Esophagus muscularis mucosa (tissue), 4 donors: ENCODE measurements around the gene NPB. TPM values are rescaled to one million over a fixed set of nuclear protein-coding genes. Genes with fewer than 3 reads are reported as not detected.

Source experiments
- DNase-seq: peaks from one replicate; pipeline ENCODE4 v3.0.0-alpha.2; 2017; ENCODE audit errors: extremely low spot score
- H3K27ac ChIP-seq, 4 donors: fragments of 200-600 bp; sonication (generic); replicated peaks in 1 of 4; 1 replicate in 3 of 4; 2 replicates in 1 of 4; pipeline ENCODE4 v1.5.1; 2016 to 2019; ENCODE audit warnings: mild to moderate bottlenecking in 1 of 4
- H3K27me3 ChIP-seq, 4 donors: fragments of 200-600 bp; sonication (generic); one replicate each; pipeline versions ENCODE4 v1.5.1 to v1.6.0; 2016 to 2019
- H3K36me3 ChIP-seq, 4 donors: fragments of 200-600 bp; sonication (generic); one replicate each; pipeline ENCODE4 v1.5.1; 2016 to 2019
- H3K4me1 ChIP-seq, 4 donors: fragments of 200-600 bp; sonication (generic); one replicate each; pipeline ENCODE4 v1.5.1; 2016 to 2019
- H3K4me3 ChIP-seq, 4 donors: fragments of 200-600 bp; sonication (generic); 1 replicate in 2 of 4; 2 replicates in 2 of 4; pipeline ENCODE4 v1.5.1; 2016 to 2019; ENCODE audit warnings: mild to moderate bottlenecking in 4 of 4, moderate library complexity in 1 of 4
- H3K9me3 ChIP-seq, 4 donors: fragments of 200-600 bp; sonication (generic); 1 replicate in 3 of 4; 2 replicates in 1 of 4; pipeline ENCODE4 v1.5.1; 2016 to 2019
- EP300 ChIP-seq: sonication (generic); formaldehyde crosslinking; IDR thresholded peaks from one replicate; pipeline ENCODE4 v1.6.1; 2017; ENCODE audit warnings: antibody characterized with exemption
- POLR2A ChIP-seq: fragments of 450-650 bp; IDR thresholded peaks from one replicate; pipeline ENCODE4 v1.6.1; 2017; ENCODE audit warnings: antibody characterized with exemption, moderate library complexity, mild to moderate bottlenecking, low read depth
- POLR2AphosphoS5 ChIP-seq, 2 donors: sonication (generic); formaldehyde crosslinking; IDR thresholded peaks; one replicate each; pipeline ENCODE4 v1.6.1; 2017; ENCODE audit warnings: antibody characterized with exemption in 2 of 2
- WGBS: methylation state at CpG from one replicate; pipeline ENCODE4 v1.1.5; 2018; 5-methylcytosine and 5-hydroxymethylcytosine counted together
- intact Hi-C: fragments of 100-400 bp; cut with DNase I; formaldehyde crosslinking; loops from one replicate; pipeline ENCODE4 v1.15.1; 2023
- total RNA-seq, 4 donors: library from RNA; depleted of rRNA; stranded (reverse); fragments of >200 nt; gene quantifications; one replicate each; pipeline versions ENCODE4 v1.1.0 to v1.2.1, GENCODE V29; 2016
- TF ChIP-seq, protein P1 (sequence below), 3 experiments: fragments of 200-600 bp in 2 of 3; fragments of 450-650 bp in 1 of 3; sonication (generic) in 2 of 3; IDR thresholded peaks; one replicate each; pipeline ENCODE4 v1.5.1; 2017 to 2019; ENCODE audit warnings: antibody characterized with exemption in 3 of 3, mild to moderate bottlenecking in 2 of 3, moderate library complexity in 1 of 3

Gene NPB
- total RNA-seq, 4 donors from 2014 or later, result 0.78 to 1.8 TPM; not detected in 2

DNA sequence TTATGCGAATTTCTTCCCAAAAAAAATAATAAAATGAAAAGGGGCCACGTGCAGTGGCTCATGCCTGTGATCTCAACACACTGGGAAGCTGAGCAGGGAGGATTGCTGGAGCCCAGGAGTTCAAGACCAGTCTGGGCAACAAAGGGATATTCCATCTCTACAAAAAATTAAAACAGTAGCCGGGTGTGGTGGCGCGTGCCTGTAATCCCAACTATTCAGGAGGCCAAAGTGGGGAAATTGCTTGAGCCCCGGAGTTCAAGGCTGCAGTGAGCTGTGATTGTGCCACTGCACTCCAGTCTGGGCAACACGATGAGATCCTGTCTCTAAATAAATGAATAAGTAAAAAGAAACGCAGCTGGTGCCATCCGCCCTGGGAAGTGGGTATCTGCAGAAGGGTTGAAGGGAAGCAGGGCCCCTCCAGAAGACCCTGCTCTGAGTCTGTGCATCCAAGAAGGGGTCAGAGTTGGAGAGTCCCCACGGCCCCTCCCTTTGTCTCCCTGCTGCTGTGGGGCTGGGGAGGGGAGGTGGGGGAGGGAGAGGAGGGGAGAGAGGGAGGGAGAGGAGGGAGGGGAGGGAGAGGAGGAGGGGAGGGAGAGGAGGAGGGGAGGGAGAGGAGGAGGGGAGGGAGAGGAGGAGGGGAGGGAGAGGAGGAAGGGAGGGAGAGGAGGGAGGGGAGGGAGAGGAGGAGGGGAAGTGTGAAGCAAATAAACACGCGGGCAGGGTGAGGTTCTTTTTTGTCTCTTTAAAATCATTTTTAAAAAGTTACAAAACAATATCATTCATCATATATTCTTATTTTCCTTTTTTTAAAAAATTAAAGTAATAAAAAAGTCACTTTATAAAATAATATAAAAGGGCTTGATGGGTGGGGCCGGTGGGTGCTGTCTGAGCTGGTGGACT, 50.0 kb downstream of the NPB start:
- no peaks in the 10 kb centered on the region for H3K4me1 ChIP-seq
- H3K9me3 ChIP-seq, result no peaks in the 10 kb centered on the region
- no peak overlapping the region for H3K4me3 ChIP-seq
- intact Hi-C loops, result loop anchor here (10.0 kb wide), 1 partner anchor 203 kb away; no protein-coding TSS in a partner anchor
- no peak for DNase-seq
- H3K27me3 ChIP-seq, result peaks cover 0 to 48% (median 5%) of the 10 kb centered on the region in 4 donors
- H3K27ac ChIP-seq, result no peak overlapping the region
- TF ChIP-seq EP300, result no peak
- TF ChIP-seq, protein P1, sequence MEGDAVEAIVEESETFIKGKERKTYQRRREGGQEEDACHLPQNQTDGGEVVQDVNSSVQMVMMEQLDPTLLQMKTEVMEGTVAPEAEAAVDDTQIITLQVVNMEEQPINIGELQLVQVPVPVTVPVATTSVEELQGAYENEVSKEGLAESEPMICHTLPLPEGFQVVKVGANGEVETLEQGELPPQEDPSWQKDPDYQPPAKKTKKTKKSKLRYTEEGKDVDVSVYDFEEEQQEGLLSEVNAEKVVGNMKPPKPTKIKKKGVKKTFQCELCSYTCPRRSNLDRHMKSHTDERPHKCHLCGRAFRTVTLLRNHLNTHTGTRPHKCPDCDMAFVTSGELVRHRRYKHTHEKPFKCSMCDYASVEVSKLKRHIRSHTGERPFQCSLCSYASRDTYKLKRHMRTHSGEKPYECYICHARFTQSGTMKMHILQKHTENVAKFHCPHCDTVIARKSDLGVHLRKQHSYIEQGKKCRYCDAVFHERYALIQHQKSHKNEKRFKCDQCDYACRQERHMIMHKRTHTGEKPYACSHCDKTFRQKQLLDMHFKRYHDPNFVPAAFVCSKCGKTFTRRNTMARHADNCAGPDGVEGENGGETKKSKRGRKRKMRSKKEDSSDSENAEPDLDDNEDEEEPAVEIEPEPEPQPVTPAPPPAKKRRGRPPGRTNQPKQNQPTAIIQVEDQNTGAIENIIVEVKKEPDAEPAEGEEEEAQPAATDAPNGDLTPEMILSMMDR (IDR thresholded peaks at IDR 0.05), result no peak
- TF ChIP-seq POLR2AphosphoS5 (IDR thresholded peaks at IDR 0.05), result no peak
- no peak for TF ChIP-seq POLR2A
- WGBS, result 55% methylated on average over 12 of the region's 13 CpGs
- H3K36me3 ChIP-seq, result no peaks in the 10 kb centered on the region

Other genes with a start within 250 kb of the NPB start
- gene PDE6G, start 245.7 kb upstream of the NPB start, total RNA-seq, result under 1 TPM in 1 of 4 donors, not detected in 3; 0.98 TPM
- 10 to 100 TPM; 24.5 to 40.5 (median 31.1) TPM for gene OXLD1, start 235.6 kb upstream of the NPB start, total RNA-seq
- 10 to 100 TPM in 3 of 4 donors, 1 to 10 TPM in 1; 8.9 to 14.1 (median 12.6) TPM for gene CCDC137, start 235.5 kb upstream of the NPB start, total RNA-seq
- 10 to 100 TPM; 23.7 to 38.3 (median 27.3) TPM for gene ARL16, start 218.4 kb upstream of the NPB start, total RNA-seq
- gene HGS, start 218.2 kb upstream of the NPB start, total RNA-seq, result 10 to 100 TPM; 47.8 to 99.1 (median 65.5) TPM
- 10 to 100 TPM; 24.5 to 47.9 (median 39.2) TPM for gene MRPL12, start 198.9 kb upstream of the NPB start, total RNA-seq
- 1 to 10 TPM; 2.1 to 5.5 (median 4.8) TPM for gene SLC25A10, start 190.0 kb upstream of the NPB start, total RNA-seq
- gene GCGR, start 98.1 kb upstream of the NPB start, total RNA-seq, result under 1 TPM in 2 of 4 donors, not detected in 2; 0.17 to 0.40 TPM
- 100 to 1,000 TPM in 3 of 4 donors, 10 to 100 TPM in 1; 83.5 to 146 (median 114) TPM for gene MCRIP1, start 68.9 kb upstream of the NPB start, total RNA-seq
- gene PPP1R27, start 67.2 kb upstream of the NPB start, total RNA-seq, result not detected
- gene P4HB, start 41.7 kb upstream of the NPB start, total RNA-seq, result 100 to 1,000 TPM; 269 to 334 (median 313) TPM
- 100 to 1,000 TPM; 115 to 229 (median 202) TPM for gene ARHGDIA, start 30.9 kb upstream of the NPB start, total RNA-seq
- gene ALYREF, start 10.7 kb upstream of the NPB start, total RNA-seq, result 10 to 100 TPM; 44.0 to 67.7 (median 56.5) TPM
- gene ANAPC11, start 10.5 kb upstream of the NPB start, total RNA-seq, result 100 to 1,000 TPM; 131 to 139 (median 135) TPM
- gene PCYT2, start 9.2 kb downstream of the NPB start, total RNA-seq, result 10 to 100 TPM; 27.4 to 38.7 (median 33.3) TPM
- 10 to 100 TPM; 13.9 to 27.0 (median 19.9) TPM for gene SIRT7, start 15.9 kb downstream of the NPB start, total RNA-seq
- gene MAFG, start 25.5 kb downstream of the NPB start, total RNA-seq, result 10 to 100 TPM; 23.7 to 41.7 (median 33.6) TPM
- gene PYCR1, start 35.1 kb downstream of the NPB start, total RNA-seq, result 1 to 10 TPM; 2.1 to 6.5 (median 4.6) TPM
- gene MYADML2, start 45.0 kb downstream of the NPB start, total RNA-seq, result not detected
- gene NOTUM, start 58.9 kb downstream of the NPB start, total RNA-seq, result under 1 TPM in 1 of 4 donors, not detected in 3; 0.83 TPM
- gene ASPSCR1, start 75.4 kb downstream of the NPB start, total RNA-seq, result 10 to 100 TPM; 15.9 to 18.4 (median 17.3) TPM
- 100 to 1,000 TPM in 2 of 4 donors, 10 to 100 TPM in 2; 62.5 to 109 (median 95.5) TPM for gene CENPX, start 120.6 kb downstream of the NPB start, total RNA-seq
- 10 to 100 TPM in 2 of 4 donors, 1 to 10 TPM in 2; 6.6 to 15.8 (median 11.5) TPM for gene LRRC45, start 121.1 kb downstream of the NPB start, total RNA-seq
- 1 to 10 TPM; 1.8 to 2.5 (median 2.2) TPM for gene RAC3, start 129.4 kb downstream of the NPB start, total RNA-seq
- gene DCXR, start 135.5 kb downstream of the NPB start, total RNA-seq, result 100 to 1,000 TPM in 2 of 4 donors, 10 to 100 TPM in 2; 78.6 to 135 (median 102) TPM
- gene RFNG, start 149.6 kb downstream of the NPB start, total RNA-seq, result 10 to 100 TPM; 32.4 to 54.8 (median 42.5) TPM
- 100 to 1,000 TPM in 2 of 4 donors, 10 to 100 TPM in 2; 64.4 to 108 (median 85.4) TPM for gene GPS1, start 149.7 kb downstream of the NPB start, total RNA-seq
- gene DUS1L, start 163.6 kb downstream of the NPB start, total RNA-seq, result 10 to 100 TPM; 42.2 to 77.1 (median 52.6) TPM
- gene FASN, start 196.0 kb downstream of the NPB start, total RNA-seq, result 10 to 100 TPM; 30.3 to 63.6 (median 44.8) TPM